ENCODE measurements around the gene FAM186B.

Gene FAM186B

GRCh38 chr12:49636979-49637755 lies 31.7 kb upstream of the FAM186B start:
- H3K23ac ChIP-seq (ENCODE audit: low read length in 2 of 2) = no peak overlapping the region
- peaks cover 6% of the 10 kb centered on the region for H3K4me1 ChIP-seq (ENCODE audit: control insufficient read depth, insufficient read depth, low read depth, low read length)
- H3K27me3 ChIP-seq (ENCODE audit: control insufficient read depth in 1 of 2, insufficient read depth in 1 of 2, low read length in 2 of 2) = no peaks in the 10 kb centered on the region
- H2BK12ac ChIP-seq (ENCODE audit: low read length in 2 of 2) = peak overlapping the region in 1 of 2 experiments; percentile 1
- peaks cover 42 to 85% of the 10 kb centered on the region in 2 experiments for H3K36me3 ChIP-seq (ENCODE audit: control insufficient read depth in 1 of 2, insufficient read depth in 2 of 2, low read depth in 1 of 2, low read length in 2 of 2)
- H2AFZ ChIP-seq (ENCODE audit: low read depth, low read length) = no peak overlapping the region
- H2BK5ac ChIP-seq (ENCODE audit: low read depth, low read length, poor library complexity, severe bottlenecking) = no peak overlapping the region
- H3K9me3 ChIP-seq (ENCODE audit: control insufficient read depth, low read length) = no peaks in the 10 kb centered on the region
- H3K27ac ChIP-seq (ENCODE audit: low read length, poor library complexity, severe bottlenecking) = no peak overlapping the region
- no peak overlapping the region for H3K4ac ChIP-seq (ENCODE audit: low read depth in 1 of 2, low read length in 2 of 2)
- peak; percentile 78 for DNase-seq
- no peaks in the 10 kb centered on the region for H3K79me1 ChIP-seq (replicated peaks; ENCODE audit: low read length, poor library complexity, severe bottlenecking)
- WGBS = 58% methylated on average over 5 of the region's 9 CpGs
- peak overlapping the region; percentile 37 for H4K91ac ChIP-seq (ENCODE audit: low read length)
- H3K18ac ChIP-seq (ENCODE audit: low read depth in 1 of 2, low read length in 2 of 2) = peak overlapping the region in 1 of 2 experiments; percentile 5
- H3K9ac ChIP-seq (ENCODE audit: low read length) = peak overlapping the region; percentile 65
- no peak overlapping the region for H3K14ac ChIP-seq (ENCODE audit: low read length in 2 of 2)
- H3K4me3 ChIP-seq (ENCODE audit: insufficient read depth in 1 of 2, low read depth in 1 of 2, low read length in 2 of 2) = no peak overlapping the region
- H4K8ac ChIP-seq (ENCODE audit: low read length) = peak overlapping the region; percentile 73
- no peak overlapping the region for H2BK120ac ChIP-seq (ENCODE audit: low read depth, low read length)
- H2AK5ac ChIP-seq (ENCODE audit: low read length, severe bottlenecking) = no peak overlapping the region
- H3K4me2 ChIP-seq (ENCODE audit: low read length, poor library complexity, severe bottlenecking) = no peak overlapping the region
- no peak overlapping the region for H2BK15ac ChIP-seq (ENCODE audit: low read depth, poor library complexity, severe bottlenecking)

GRCh38 chr12:49636574-49636973 lies 31.1 kb upstream of the FAM186B start:
- Histone ChIP-seq H3K27ac (ENCODE audit: low read length, poor library complexity, severe bottlenecking) (no peak overlapping the region), H2AFZ (ENCODE audit: low read depth, low read length) (no peak overlapping the region), H3K14ac (ENCODE audit: low read length in 2 of 2) (no peak overlapping the region), H2BK15ac (ENCODE audit: low read depth, poor library complexity, severe bottlenecking) (no peak overlapping the region), H2BK12ac (ENCODE audit: low read length in 2 of 2) (no peak overlapping the region), H3K18ac (ENCODE audit: low read depth in 1 of 2, low read length in 2 of 2) (no peak overlapping the region), H3K36me3 (ENCODE audit: control insufficient read depth in 1 of 2, insufficient read depth in 2 of 2, low read depth in 1 of 2, low read length in 2 of 2) (peaks cover 40 to 85% of the 10 kb centered on the region in 2 experiments), H3K9ac (ENCODE audit: low read length) (peak overlapping the region; percentile 65), H3K4ac (ENCODE audit: low read depth in 1 of 2, low read length in 2 of 2) (no peak overlapping the region), H3K4me2 (ENCODE audit: low read length, poor library complexity, severe bottlenecking) (no peak overlapping the region), H2AK5ac (ENCODE audit: low read length, severe bottlenecking) (no peak overlapping the region), H3K23ac (ENCODE audit: low read length in 2 of 2) (no peak overlapping the region), H4K91ac (ENCODE audit: low read length) (no peak overlapping the region), H4K8ac (ENCODE audit: low read length) (peak overlapping the region; percentile 56), H3K27me3 (ENCODE audit: control insufficient read depth in 1 of 2, insufficient read depth in 1 of 2, low read length in 2 of 2) (no peaks in the 10 kb centered on the region), H2BK5ac (ENCODE audit: low read depth, low read length, poor library complexity, severe bottlenecking) (no peak overlapping the region), H2BK120ac (ENCODE audit: low read depth, low read length) (no peak overlapping the region), H3K9me3 (ENCODE audit: control insufficient read depth, low read length) (no peaks in the 10 kb centered on the region), H3K4me1 (ENCODE audit: control insufficient read depth, insufficient read depth, low read depth, low read length) (peaks cover 6% of the 10 kb centered on the region), H3K79me1 (replicated peaks; ENCODE audit: low read length, poor library complexity, severe bottlenecking) (no peaks in the 10 kb centered on the region), H3K4me3 (ENCODE audit: insufficient read depth in 1 of 2, low read depth in 1 of 2, low read length in 2 of 2) (no peak overlapping the region)
- DNase-seq = no peak
- 89% methylated on average over 13 of the region's 13 CpGs for WGBS

GRCh38 chr12:49635656-49636055 lies 30.2 kb upstream of the FAM186B start:
- peaks cover 6% of the 10 kb centered on the region for H3K4me1 ChIP-seq (ENCODE audit: control insufficient read depth, insufficient read depth, low read depth, low read length)
- H3K23ac ChIP-seq (ENCODE audit: low read length in 2 of 2) = no peak overlapping the region
- no peak overlapping the region for H2BK12ac ChIP-seq (ENCODE audit: low read length in 2 of 2)
- no peak overlapping the region for H4K8ac ChIP-seq (ENCODE audit: low read length)
- peaks cover 6% of the 10 kb centered on the region for H3K79me1 ChIP-seq (replicated peaks; ENCODE audit: low read length, poor library complexity, severe bottlenecking)
- no peak overlapping the region for H3K14ac ChIP-seq (ENCODE audit: low read length in 2 of 2)
- H2BK120ac ChIP-seq (ENCODE audit: low read depth, low read length) = no peak overlapping the region
- peaks cover 36 to 79% of the 10 kb centered on the region in 2 experiments for H3K36me3 ChIP-seq (ENCODE audit: control insufficient read depth in 1 of 2, insufficient read depth in 2 of 2, low read depth in 1 of 2, low read length in 2 of 2)
- no peak overlapping the region for H2BK5ac ChIP-seq (ENCODE audit: low read depth, low read length, poor library complexity, severe bottlenecking)
- no peak overlapping the region for H3K27ac ChIP-seq (ENCODE audit: low read length, poor library complexity, severe bottlenecking)
- WGBS = 100% methylated on average over 4 of the region's 4 CpGs
- H3K9ac ChIP-seq (ENCODE audit: low read length) = no peak overlapping the region
- H3K4me2 ChIP-seq (ENCODE audit: low read length, poor library complexity, severe bottlenecking) = no peak overlapping the region
- no peaks in the 10 kb centered on the region for H3K27me3 ChIP-seq (ENCODE audit: control insufficient read depth in 1 of 2, insufficient read depth in 1 of 2, low read length in 2 of 2)
- no peak for DNase-seq
- H3K18ac ChIP-seq (ENCODE audit: low read depth in 1 of 2, low read length in 2 of 2) = no peak overlapping the region
- H2AFZ ChIP-seq (ENCODE audit: low read depth, low read length) = no peak overlapping the region
- no peak overlapping the region for H2AK5ac ChIP-seq (ENCODE audit: low read length, severe bottlenecking)
- no peak overlapping the region for H3K4ac ChIP-seq (ENCODE audit: low read depth in 1 of 2, low read length in 2 of 2)
- H2BK15ac ChIP-seq (ENCODE audit: low read depth, poor library complexity, severe bottlenecking) = no peak overlapping the region
- H4K91ac ChIP-seq (ENCODE audit: low read length) = peak overlapping the region; percentile 6
- no peak overlapping the region for H3K4me3 ChIP-seq (ENCODE audit: insufficient read depth in 1 of 2, low read depth in 1 of 2, low read length in 2 of 2)
- no peaks in the 10 kb centered on the region for H3K9me3 ChIP-seq (ENCODE audit: control insufficient read depth, low read length)

- no peak overlapping the region for H3K4me3 ChIP-seq (ENCODE audit: insufficient read depth in 1 of 2, low read depth in 1 of 2, low read length in 2 of 2)
- peaks cover 11% of the 10 kb centered on the region for H3K79me1 ChIP-seq (replicated peaks; ENCODE audit: low read length, poor library complexity, severe bottlenecking)
- no peaks in the 10 kb centered on the region for H3K9me3 ChIP-seq (ENCODE audit: control insufficient read depth, low read length)
- H2BK15ac ChIP-seq (ENCODE audit: low read depth, poor library complexity, severe bottlenecking) = no peak overlapping the region
- DNase-seq = no peak
- H4K8ac ChIP-seq (ENCODE audit: low read length) = no peak overlapping the region
- H2AK5ac ChIP-seq (ENCODE audit: low read length, severe bottlenecking) = no peak overlapping the region
- H3K18ac ChIP-seq (ENCODE audit: low read depth in 1 of 2, low read length in 2 of 2) = no peak overlapping the region
- H3K27me3 ChIP-seq (ENCODE audit: control insufficient read depth in 1 of 2, insufficient read depth in 1 of 2, low read length in 2 of 2) = no peaks in the 10 kb centered on the region
- H3K14ac ChIP-seq (ENCODE audit: low read length in 2 of 2) = no peak overlapping the region
- no peak overlapping the region for H2BK120ac ChIP-seq (ENCODE audit: low read depth, low read length)
- no peak overlapping the region for H4K91ac ChIP-seq (ENCODE audit: low read length)
- no peak overlapping the region for H2BK5ac ChIP-seq (ENCODE audit: low read depth, low read length, poor library complexity, severe bottlenecking)
- WGBS = 95% methylated on average over 8 of the region's 9 CpGs
- H3K36me3 ChIP-seq (ENCODE audit: control insufficient read depth in 1 of 2, insufficient read depth in 2 of 2, low read depth in 1 of 2, low read length in 2 of 2) = peaks cover 36 to 72% of the 10 kb centered on the region in 2 experiments
- peaks cover 6% of the 10 kb centered on the region for H3K4me1 ChIP-seq (ENCODE audit: control insufficient read depth, insufficient read depth, low read depth, low read length)
- H2BK12ac ChIP-seq (ENCODE audit: low read length in 2 of 2) = no peak overlapping the region
- no peak overlapping the region for H3K9ac ChIP-seq (ENCODE audit: low read length)
- no peak overlapping the region for H3K27ac ChIP-seq (ENCODE audit: low read length, poor library complexity, severe bottlenecking)
- no peak overlapping the region for H3K23ac ChIP-seq (ENCODE audit: low read length in 2 of 2)
- H2AFZ ChIP-seq (ENCODE audit: low read depth, low read length) = no peak overlapping the region
- no peak overlapping the region for H3K4me2 ChIP-seq (ENCODE audit: low read length, poor library complexity, severe bottlenecking)
- no peak overlapping the region for H3K4ac ChIP-seq (ENCODE audit: low read depth in 1 of 2, low read length in 2 of 2)
Measured at GRCh38 chr12:49635036-49635435, 29.6 kb upstream of the FAM186B start.
